ENCODE data around the gene USF2. TPM values are rescaled to one million over a fixed set of nuclear protein-coding genes. Genes with fewer than 3 reads are reported as not detected.
"Not testable (repeated sequence)": the region's sequence is repeated elsewhere in the genome, so short reads cannot be mapped to it uniquely, and the experiment has no call there.

The USF2 gene
- total RNA-seq, 1 donor from 2014 or later: 142 TPM

GRCh38 chr19:35272954-35273649 lies 4.3 kb downstream of the USF2 start:
- peaks cover 67% of the 10 kb centered on the region for H3K36me3 Mint-ChIP-seq (ENCODE audit: low read depth)

DNA sequence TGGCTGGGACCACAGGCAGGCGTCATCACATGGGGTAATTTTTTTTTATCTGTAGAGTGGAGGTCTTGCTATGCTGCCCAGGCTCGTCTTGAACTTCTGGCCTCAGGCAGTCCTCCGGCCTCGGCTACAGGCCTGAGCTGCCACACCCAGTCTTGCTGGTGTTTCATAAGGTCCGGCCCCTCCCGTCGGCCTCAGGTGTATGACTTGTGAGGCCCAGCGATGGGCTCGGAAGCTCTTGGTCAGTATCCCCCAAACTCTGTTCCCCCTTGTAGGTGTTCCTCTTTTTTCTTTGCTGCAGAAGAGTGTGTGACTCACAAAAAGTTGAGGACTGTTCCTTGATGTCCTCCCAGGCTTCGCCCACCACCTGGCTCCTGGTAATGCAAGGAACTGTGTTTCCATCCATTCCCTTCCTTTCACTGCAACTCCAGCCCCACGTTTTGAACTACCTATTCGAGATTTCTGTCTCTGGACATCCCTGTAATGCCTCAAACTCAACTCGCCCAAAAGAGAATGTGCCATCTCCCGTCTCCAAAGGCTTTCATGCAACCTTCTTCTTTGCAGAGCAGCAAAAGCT lies 5.0 kb downstream of the USF2 start:
- Mint-ChIP-seq H3K4me3 (ENCODE audit: low read depth) (no peak overlapping the region), H3K9me3 (no peaks in the 10 kb centered on the region)

More at GRCh38 chr19:35272954-35273649, 4.3 kb downstream of the USF2 start:
- Mint-ChIP-seq H3K27ac (no peak overlapping the region), H3K4me3 (ENCODE audit: low read depth) (no peak overlapping the region), H3K4me1 (ENCODE audit: low read depth) (peaks cover 7% of the 10 kb centered on the region), H3K27me3 (ENCODE audit: low read depth) (no peaks in the 10 kb centered on the region), H3K9me3 (no peaks in the 10 kb centered on the region)
- no peak for DNase-seq (ENCODE audit: low spot score)
- intact Hi-C loops (cut with micrococcal nuclease): no loop called here

DNA sequence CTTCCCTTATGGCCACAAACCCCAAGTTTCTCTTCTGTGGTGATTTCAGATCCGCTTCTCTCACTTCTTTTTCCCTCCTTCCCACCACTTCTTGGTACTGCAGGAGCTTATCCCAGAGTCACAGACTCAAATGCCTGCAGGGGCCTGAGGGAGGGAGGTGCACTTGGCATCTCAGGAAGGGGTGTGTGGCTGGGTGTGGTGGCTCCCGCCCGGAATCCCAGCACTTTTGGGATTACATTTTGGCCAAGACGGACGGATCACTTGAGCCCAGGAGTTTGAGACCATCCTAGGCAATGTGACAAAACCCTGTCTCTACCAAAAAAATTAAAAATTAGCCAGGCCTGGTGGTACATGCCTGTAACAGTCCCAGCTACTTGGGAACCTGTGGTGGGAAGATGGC lies 5.6 kb downstream of the USF2 start:
- intact Hi-C loops (cut with micrococcal nuclease): no loop called here
- H3K4me3 Mint-ChIP-seq (ENCODE audit: low read depth): no peak overlapping the region
- no peak for DNase-seq (ENCODE audit: low spot score)
- H3K9me3 Mint-ChIP-seq: no peaks in the 10 kb centered on the region
- peaks cover 7% of the 10 kb centered on the region for H3K4me1 Mint-ChIP-seq (ENCODE audit: low read depth)
- no peaks in the 10 kb centered on the region for H3K27me3 Mint-ChIP-seq (ENCODE audit: low read depth)
- no peak overlapping the region for H3K27ac Mint-ChIP-seq
- peaks cover 68% of the 10 kb centered on the region for H3K36me3 Mint-ChIP-seq (ENCODE audit: low read depth)

More for the DNA sequence above, 5.0 kb downstream of the USF2 start:
- intact Hi-C loops (cut with micrococcal nuclease): no loop called here
- H3K4me1 Mint-ChIP-seq (ENCODE audit: low read depth): peaks cover 7% of the 10 kb centered on the region
- no peak overlapping the region for H3K27ac Mint-ChIP-seq
- H3K36me3 Mint-ChIP-seq (ENCODE audit: low read depth): peaks cover 67% of the 10 kb centered on the region
- DNase-seq (ENCODE audit: low spot score): no peak
- no peaks in the 10 kb centered on the region for H3K27me3 Mint-ChIP-seq (ENCODE audit: low read depth)

GRCh38 chr19:35276706-35277281 lies 8.0 kb downstream of the USF2 start:
- intact Hi-C loops (cut with micrococcal nuclease): no loop called here
- Mint-ChIP-seq H3K4me1 (ENCODE audit: low read depth) (peaks cover 6% of the 10 kb centered on the region), H3K27me3 (ENCODE audit: low read depth) (peaks cover 1% of the 10 kb centered on the region), H3K4me3 (ENCODE audit: low read depth) (no peak overlapping the region), H3K36me3 (ENCODE audit: low read depth) (peaks cover 50% of the 10 kb centered on the region), H3K27ac (no peak overlapping the region), H3K9me3 (no peaks in the 10 kb centered on the region)
- no peak for DNase-seq (ENCODE audit: low spot score)

DNA sequence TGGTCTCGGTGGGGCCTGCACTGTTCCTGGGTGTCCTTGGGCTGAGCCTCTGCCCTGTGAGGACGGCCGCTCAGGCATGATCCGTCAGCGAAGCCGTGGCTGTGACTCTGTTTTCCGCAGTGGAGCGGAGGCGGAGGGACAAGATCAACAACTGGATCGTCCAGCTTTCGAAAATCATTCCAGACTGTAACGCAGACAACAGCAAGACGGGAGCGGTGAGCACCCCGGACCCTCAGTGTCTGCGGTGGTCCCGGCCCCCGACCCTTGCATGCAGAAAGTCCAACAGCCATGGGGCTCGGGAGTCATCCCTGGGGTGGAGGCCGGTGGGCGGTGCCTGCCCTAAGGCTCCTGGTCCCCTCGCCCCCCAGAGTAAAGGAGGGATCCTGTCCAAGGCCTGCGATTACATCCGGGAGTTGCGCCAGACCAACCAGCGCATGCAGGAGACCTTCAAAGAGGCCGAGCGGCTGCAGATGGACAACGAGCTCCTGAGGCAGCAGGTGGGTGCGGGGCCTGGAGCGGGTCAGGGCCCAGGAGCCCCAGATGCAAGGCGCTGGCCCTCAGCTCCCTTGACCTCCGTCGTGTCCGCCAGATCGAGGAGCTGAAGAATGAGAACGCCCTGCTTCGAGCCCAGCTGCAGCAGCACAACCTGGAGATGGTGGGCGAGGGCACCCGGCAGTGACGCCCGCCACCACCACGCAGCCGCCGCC lies 10.0 kb downstream of the USF2 start:
- intact Hi-C loops (cut with micrococcal nuclease): no loop called here
- H3K4me3 Mint-ChIP-seq (ENCODE audit: low read depth): no peak overlapping the region
- H3K4me1 Mint-ChIP-seq (ENCODE audit: low read depth): peaks cover 2% of the 10 kb centered on the region
- peaks cover 1% of the 10 kb centered on the region for H3K27me3 Mint-ChIP-seq (ENCODE audit: low read depth)
- no peak for DNase-seq (ENCODE audit: low spot score)
- no peaks in the 10 kb centered on the region for H3K9me3 Mint-ChIP-seq
- H3K27ac Mint-ChIP-seq: no peak overlapping the region
- H3K36me3 Mint-ChIP-seq (ENCODE audit: low read depth): peaks cover 34% of the 10 kb centered on the region

DNA sequence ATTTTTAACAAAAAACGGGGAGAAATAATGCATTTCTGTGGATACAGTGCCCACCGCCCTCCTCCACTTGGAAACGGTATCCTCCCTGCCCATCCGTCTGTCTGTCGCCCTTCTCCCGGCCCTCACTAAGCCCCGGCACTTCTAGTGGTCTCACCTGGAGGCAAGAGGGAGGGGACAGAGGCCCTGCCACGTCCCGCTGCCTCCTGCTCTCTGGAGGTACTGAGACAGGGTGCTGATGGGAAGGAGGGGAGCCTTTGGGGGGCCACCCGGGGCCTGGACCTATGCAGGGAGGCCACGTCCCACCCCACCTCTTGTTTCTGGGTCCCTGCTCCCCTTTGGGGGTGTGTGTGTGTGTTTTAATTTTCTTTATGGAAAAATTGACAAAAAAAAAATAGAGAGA lies 10.6 kb downstream of the USF2 start:
- Mint-ChIP-seq H3K36me3 (ENCODE audit: low read depth) (peaks cover 28% of the 10 kb centered on the region), H3K4me3 (ENCODE audit: low read depth) (no peak overlapping the region), H3K9me3 (no peaks in the 10 kb centered on the region), H3K4me1 (ENCODE audit: low read depth) (peaks cover 2% of the 10 kb centered on the region), H3K27me3 (ENCODE audit: low read depth) (peaks cover 1% of the 10 kb centered on the region), H3K27ac (no peak overlapping the region)
- no peak for DNase-seq (ENCODE audit: low spot score)
- intact Hi-C loops (cut with micrococcal nuclease): no loop called here

- H3K4me3 Mint-ChIP-seq (ENCODE audit: low read depth): no peak overlapping the region
Observed at GRCh38 chr19:35279985-35280821, 11.4 kb downstream of the USF2 start.

DNA sequence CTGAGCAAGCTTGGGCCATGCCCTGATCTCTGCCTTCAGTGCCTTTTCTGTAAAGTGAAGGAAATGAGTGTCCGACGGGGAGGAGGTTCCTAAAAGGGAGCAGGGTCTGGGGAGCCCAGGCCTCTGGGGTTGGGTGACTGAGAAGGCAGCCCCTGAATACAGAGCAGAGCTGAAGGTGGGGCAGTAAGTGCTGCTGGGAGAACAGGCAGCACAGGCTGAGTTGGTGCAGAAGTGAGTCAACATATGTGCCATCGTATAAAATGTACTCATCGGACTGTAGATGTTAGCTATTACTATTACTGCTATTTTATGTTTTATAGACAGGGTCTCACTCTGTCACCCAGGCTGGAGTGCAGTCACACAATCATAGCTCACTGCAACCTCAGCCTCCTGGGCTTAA lies 12.5 kb downstream of the USF2 start:
- Mint-ChIP-seq H3K9me3 (no peaks in the 10 kb centered on the region), H3K4me1 (ENCODE audit: low read depth) (peaks cover 2% of the 10 kb centered on the region), H3K4me3 (ENCODE audit: low read depth) (no peak overlapping the region), H3K36me3 (ENCODE audit: low read depth) (peaks cover 11% of the 10 kb centered on the region), H3K27me3 (ENCODE audit: low read depth) (peaks cover 5% of the 10 kb centered on the region), H3K27ac (no peak overlapping the region)
- intact Hi-C loops (cut with micrococcal nuclease): no loop called here
- DNase-seq (ENCODE audit: low spot score): no peak

More at GRCh38 chr19:35279985-35280821, 11.4 kb downstream of the USF2 start:
- Mint-ChIP-seq H3K27me3 (ENCODE audit: low read depth) (peaks cover 4% of the 10 kb centered on the region), H3K27ac (no peak overlapping the region), H3K4me1 (ENCODE audit: low read depth) (peaks cover 2% of the 10 kb centered on the region), H3K36me3 (ENCODE audit: low read depth) (peaks cover 21% of the 10 kb centered on the region), H3K9me3 (no peaks in the 10 kb centered on the region)
- intact Hi-C loops (cut with micrococcal nuclease): no loop called here
- DNase-seq (ENCODE audit: low spot score): no peak

- H3K9me3 Mint-ChIP-seq: no peaks in the 10 kb centered on the region
- no peak overlapping the region for H3K27ac Mint-ChIP-seq
- H3K4me3 Mint-ChIP-seq (ENCODE audit: low read depth): no peak overlapping the region
- peaks cover 5% of the 10 kb centered on the region for H3K27me3 Mint-ChIP-seq (ENCODE audit: low read depth)
- peaks cover under 1% of the 10 kb centered on the region for H3K36me3 Mint-ChIP-seq (ENCODE audit: low read depth)
- no peak for DNase-seq (ENCODE audit: low spot score)
- H3K4me1 Mint-ChIP-seq (ENCODE audit: low read depth): no peaks in the 10 kb centered on the region
- intact Hi-C loops (cut with micrococcal nuclease): no loop called here
Observed at GRCh38 chr19:35284153-35285094, 15.7 kb downstream of the USF2 start.

GRCh38 chr19:35285095-35285449 lies 16.3 kb downstream of the USF2 start:
- Mint-ChIP-seq H3K36me3 (ENCODE audit: low read depth) (no peaks in the 10 kb centered on the region), H3K27ac (no peak overlapping the region), H3K4me1 (ENCODE audit: low read depth) (no peaks in the 10 kb centered on the region), H3K9me3 (no peaks in the 10 kb centered on the region), H3K4me3 (ENCODE audit: low read depth) (no peak overlapping the region), H3K27me3 (ENCODE audit: low read depth) (peaks cover 5% of the 10 kb centered on the region)
- no peak for DNase-seq (ENCODE audit: low spot score)
- intact Hi-C loops (cut with micrococcal nuclease): no loop called here

DNA sequence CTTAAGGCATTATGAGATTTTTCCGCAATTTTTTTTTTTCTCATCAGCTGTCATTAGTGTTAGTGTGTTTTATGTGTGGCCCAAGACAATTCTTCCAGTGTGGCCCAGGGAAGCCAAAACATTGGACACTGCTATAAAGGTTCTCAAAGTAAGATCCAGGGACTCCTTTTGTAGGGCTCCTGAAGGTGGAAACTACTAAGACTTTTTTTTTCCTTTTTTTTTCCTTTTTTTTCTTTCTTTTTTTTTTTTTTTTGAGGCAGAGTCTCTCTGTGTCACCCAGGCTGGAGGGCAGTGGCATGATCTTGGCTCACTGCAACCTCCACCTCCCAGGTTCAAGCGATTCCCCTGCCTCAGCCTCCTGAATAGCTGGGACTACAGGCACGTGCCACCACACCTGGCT lies 16.7 kb downstream of the USF2 start:
- intact Hi-C loops (cut with micrococcal nuclease); H3K27ac Mint-ChIP-seq; H3K4me1 Mint-ChIP-seq (ENCODE audit: low read depth); H3K36me3 Mint-ChIP-seq (ENCODE audit: low read depth); DNase-seq (ENCODE audit: low spot score); H3K9me3 Mint-ChIP-seq; H3K27me3 Mint-ChIP-seq (ENCODE audit: low read depth); H3K4me3 Mint-ChIP-seq (ENCODE audit: low read depth): not testable (repeated sequence)

- H3K27me3 Mint-ChIP-seq (ENCODE audit: low read depth); H3K4me1 Mint-ChIP-seq (ENCODE audit: low read depth); intact Hi-C loops (cut with micrococcal nuclease); H3K36me3 Mint-ChIP-seq (ENCODE audit: low read depth); H3K27ac Mint-ChIP-seq; DNase-seq (ENCODE audit: low spot score); H3K4me3 Mint-ChIP-seq (ENCODE audit: low read depth); H3K9me3 Mint-ChIP-seq: not testable (repeated sequence)
Observed at GRCh38 chr19:35286101-35286500, 17.3 kb downstream of the USF2 start.
